ENCODE data around the gene SYVN1. TPM values are rescaled to one million over a fixed set of nuclear protein-coding genes. Genes with fewer than 3 reads are reported as not detected.

The SYVN1 gene
- total RNA-seq, 1 donor: 23.6 TPM

DNA sequence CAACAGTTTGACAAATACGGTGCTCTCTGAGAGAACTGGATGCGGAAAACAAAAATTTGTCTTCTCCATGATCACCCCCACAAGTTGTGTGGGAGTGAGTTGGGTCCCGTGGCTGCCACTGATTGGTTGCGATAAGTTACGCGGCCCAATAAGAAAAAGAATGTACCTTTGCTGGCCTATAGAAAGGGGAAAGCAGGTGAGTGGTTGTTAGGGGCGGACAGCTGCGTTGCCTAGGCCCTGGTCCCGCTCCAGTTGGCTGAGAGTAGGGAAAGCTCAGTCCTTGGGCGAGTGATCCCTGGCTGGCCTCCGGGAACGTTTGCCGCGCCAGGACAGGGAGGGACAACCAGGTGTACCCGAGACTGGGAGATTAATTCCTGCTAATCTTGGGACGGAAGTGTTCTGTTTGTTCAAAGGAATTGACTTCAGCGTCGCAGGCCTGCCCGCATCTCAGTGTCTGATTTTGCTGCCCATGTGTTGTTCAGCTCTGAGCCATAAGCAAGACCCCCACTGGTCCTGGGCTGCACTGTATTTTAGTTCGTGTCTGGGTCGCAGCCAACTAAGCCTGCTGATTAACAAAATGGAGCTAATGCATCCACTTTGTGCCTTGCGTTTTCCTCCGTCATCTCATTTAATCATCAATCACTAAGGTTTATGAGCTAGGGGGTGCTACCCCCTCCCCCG is 773 bp upstream of the SYVN1 start:
- peak overlapping the region; percentile 71 for H3K4me3 ChIP-seq (ENCODE audit: low read length)
- H3K4me1 ChIP-seq (ENCODE audit: insufficient read depth, low read length): peaks cover 48% of the 10 kb centered on the region
- no peaks in the 10 kb centered on the region for H3K27me3 ChIP-seq (ENCODE audit: insufficient read depth, low read length)
- no peaks in the 10 kb centered on the region for H3K9me3 ChIP-seq (ENCODE audit: low read depth, low read length)

DNA sequence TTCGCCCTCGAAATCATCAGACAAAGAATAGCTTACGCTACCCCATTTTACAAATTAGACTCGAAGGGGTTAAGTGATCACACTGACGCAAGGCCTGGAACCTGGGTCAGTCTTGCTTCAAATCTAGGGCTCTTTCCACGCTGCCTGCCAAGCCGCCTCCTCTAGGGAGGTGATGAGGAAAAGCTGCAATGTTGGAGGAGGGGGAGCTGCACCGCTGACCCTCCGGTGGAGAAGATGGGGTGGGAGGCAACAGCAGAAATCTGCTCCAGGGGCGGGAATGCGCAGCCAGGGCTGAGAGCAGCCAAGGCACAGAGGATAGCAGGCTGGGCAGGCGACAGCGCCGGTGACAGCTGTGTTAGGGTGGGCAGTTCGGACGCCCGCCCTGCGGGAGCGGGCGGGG is 595 bp downstream of the SYVN1 start:
- H3K4me1 ChIP-seq (ENCODE audit: insufficient read depth, low read length): peaks cover 48% of the 10 kb centered on the region
- no peaks in the 10 kb centered on the region for H3K27me3 ChIP-seq (ENCODE audit: insufficient read depth, low read length)
- H3K9me3 ChIP-seq (ENCODE audit: low read depth, low read length): no peaks in the 10 kb centered on the region
- H3K4me3 ChIP-seq (ENCODE audit: low read length): peak overlapping the region; percentile 71

DNA sequence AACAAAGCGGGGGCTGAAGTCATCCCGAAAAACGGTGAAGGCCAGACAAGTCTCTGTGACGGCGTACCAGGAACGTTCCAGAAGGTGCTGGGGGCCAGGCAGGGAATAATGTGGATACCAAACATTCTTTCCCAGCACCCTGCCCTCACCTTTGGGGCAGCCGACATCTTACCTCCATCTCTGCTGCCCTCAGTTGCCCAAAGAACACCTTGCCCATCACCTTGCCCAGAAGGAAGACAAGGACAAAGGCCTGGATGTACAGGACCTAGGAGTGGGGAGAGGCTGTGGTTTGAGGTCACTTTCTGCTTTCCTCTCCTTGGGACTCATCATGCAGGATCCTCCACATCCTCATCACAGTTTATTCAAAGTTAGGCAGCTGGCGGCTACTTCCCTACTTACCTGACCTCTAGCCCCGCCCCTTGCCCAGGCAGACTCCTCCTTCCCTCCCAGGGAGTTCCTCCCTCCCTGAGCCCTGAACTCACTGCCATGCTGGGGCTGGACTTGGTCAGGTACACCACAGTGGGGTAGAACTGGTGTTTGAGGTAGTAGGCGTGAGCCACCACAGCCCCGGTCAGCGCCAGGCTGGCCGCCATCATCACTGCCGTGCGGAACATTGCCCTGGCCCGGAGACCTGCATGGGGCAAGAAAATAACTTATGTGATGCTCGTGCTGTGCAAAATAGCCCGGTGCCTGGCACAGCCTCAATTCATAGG is 1.2 kb downstream of the SYVN1 start:
- peaks cover 48% of the 10 kb centered on the region for H3K4me1 ChIP-seq (ENCODE audit: insufficient read depth, low read length)
- H3K27me3 ChIP-seq (ENCODE audit: insufficient read depth, low read length): no peaks in the 10 kb centered on the region
- H3K9me3 ChIP-seq (ENCODE audit: low read depth, low read length): no peaks in the 10 kb centered on the region
- H3K4me3 ChIP-seq (ENCODE audit: low read length): peak overlapping the region; percentile 71

DNA sequence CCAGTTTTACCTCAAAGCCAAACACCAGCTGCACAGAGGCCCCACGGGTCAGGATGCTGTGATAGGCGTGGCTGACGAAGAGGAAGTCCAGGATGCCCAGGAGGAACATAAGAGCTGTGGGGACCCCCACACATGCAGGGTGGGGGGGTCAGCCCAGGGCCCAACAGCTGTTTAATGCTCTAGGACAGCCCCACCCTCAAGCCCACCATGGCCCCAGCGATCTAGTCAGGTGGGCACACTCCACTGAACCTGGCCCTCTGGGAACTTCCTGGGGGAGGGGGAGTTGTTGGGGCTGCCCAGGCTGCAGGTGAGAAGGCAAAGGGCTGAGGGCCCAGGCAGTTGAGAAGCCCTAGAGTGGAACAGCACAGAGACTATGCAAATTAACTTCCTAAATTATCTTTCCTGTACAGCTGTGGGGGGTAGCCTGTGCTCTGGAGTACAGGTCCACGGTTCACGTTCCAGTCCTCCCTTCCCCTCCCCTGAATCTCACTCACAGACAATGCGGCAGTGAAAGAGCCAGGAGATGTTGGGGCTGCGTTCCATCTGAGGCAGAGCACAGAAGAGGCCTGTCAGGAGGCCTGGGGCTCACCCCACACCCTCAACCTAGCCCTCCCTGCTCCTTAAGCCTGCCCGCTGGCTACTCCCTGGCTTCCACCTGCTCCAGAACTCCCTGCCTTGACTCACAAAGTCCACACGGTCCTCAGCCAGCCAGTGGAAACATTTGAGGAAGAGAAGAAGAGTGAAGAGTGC is 1.9 kb downstream of the SYVN1 start:
- no peaks in the 10 kb centered on the region for H3K27me3 ChIP-seq (ENCODE audit: insufficient read depth, low read length)
- no peaks in the 10 kb centered on the region for H3K9me3 ChIP-seq (ENCODE audit: low read depth, low read length)
- H3K4me3 ChIP-seq (ENCODE audit: low read length): peak overlapping the region; percentile 71
- H3K4me1 ChIP-seq (ENCODE audit: insufficient read depth, low read length): peaks cover 47% of the 10 kb centered on the region

DNA sequence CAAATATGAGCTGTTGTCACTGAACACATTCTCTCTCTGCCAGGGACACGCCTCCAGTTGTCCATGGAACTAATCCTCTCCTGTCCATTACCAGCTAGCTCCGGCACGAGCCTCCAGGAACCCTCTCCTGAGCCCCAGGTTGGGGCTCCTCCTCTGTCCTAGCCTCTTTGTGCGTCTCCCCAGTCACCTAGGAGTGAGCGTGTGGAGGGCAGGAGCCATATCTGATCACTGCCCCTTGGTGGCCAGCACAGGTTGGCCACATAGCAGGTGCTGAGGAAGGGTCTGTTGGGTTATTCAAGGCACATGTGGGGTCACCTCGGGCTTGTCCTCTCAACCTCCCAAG is 2.5 kb downstream of the SYVN1 start:
- Histone ChIP-seq H3K4me3 (ENCODE audit: low read length) (no peak overlapping the region), H3K9me3 (ENCODE audit: low read depth, low read length) (no peaks in the 10 kb centered on the region)

DNA sequence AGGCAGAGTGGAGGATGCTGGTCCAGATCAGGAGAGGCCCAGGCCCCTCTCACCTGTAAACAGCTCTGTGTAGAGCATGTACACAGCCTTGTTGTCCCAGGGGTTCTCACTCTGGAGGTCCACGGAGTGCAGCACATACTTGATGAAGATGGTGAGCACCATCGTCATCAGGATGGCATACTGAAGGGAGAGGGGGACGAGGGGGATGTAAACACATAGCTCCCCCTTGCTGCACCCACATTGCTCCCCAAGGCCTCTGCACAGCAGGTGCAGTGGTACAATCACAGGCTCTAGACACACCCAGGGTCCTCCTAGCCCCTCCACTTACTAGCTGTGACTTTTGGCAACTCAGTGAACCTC is 2.9 kb downstream of the SYVN1 start:
- H3K9me3 ChIP-seq (ENCODE audit: low read depth, low read length): no peaks in the 10 kb centered on the region
- no peaks in the 10 kb centered on the region for H3K27me3 ChIP-seq (ENCODE audit: insufficient read depth, low read length)
- H3K4me1 ChIP-seq (ENCODE audit: insufficient read depth, low read length): peaks cover 44% of the 10 kb centered on the region
- H3K4me3 ChIP-seq (ENCODE audit: low read length): no peak overlapping the region

More for the DNA sequence above, 2.5 kb downstream of the SYVN1 start:
- Histone ChIP-seq H3K27me3 (ENCODE audit: insufficient read depth, low read length) (no peaks in the 10 kb centered on the region), H3K4me1 (ENCODE audit: insufficient read depth, low read length) (peaks cover 44% of the 10 kb centered on the region)

DNA sequence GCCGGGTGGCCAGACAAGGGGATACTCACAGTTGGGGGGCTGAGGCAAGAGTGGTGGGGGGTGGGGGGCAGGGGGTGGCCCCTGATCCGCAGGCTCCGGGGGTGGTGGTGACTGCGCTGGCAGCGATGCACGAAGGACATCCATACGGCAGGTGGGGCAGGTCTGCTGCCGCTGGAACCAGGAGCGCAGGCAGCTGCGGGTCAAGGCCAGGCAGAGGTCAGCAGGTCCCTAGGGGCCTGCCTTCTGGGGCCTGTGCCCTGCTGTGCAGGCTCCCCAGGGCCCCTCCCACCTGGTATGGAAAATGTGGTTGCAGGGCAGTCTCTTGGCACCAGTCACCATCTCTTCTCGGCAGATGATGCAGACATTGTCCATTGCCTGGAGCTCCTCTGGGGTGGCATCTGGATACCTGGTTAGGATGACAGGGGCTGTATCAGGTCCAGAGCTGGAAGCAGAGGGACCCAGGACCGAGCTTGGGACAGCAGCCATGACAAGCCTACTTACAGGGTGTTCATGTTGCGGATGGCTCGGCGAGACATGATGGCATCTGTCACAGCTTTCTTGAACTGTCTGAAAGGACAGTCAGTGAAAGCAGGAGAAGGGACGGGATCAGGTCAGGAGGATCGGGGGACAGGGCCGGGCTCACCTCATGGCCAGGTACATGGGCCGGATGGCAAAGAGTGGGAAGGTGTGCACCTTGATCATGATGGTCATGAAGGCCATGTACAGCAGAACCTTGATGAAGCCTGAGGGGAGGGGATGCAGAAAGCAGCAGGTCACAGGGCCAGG is 3.5 kb downstream of the SYVN1 start:
- Histone ChIP-seq H3K9me3 (ENCODE audit: low read depth, low read length) (no peaks in the 10 kb centered on the region), H3K4me1 (ENCODE audit: insufficient read depth, low read length) (peaks cover 41% of the 10 kb centered on the region), H3K4me3 (ENCODE audit: low read length) (no peak overlapping the region), H3K27me3 (ENCODE audit: insufficient read depth, low read length) (no peaks in the 10 kb centered on the region)

DNA sequence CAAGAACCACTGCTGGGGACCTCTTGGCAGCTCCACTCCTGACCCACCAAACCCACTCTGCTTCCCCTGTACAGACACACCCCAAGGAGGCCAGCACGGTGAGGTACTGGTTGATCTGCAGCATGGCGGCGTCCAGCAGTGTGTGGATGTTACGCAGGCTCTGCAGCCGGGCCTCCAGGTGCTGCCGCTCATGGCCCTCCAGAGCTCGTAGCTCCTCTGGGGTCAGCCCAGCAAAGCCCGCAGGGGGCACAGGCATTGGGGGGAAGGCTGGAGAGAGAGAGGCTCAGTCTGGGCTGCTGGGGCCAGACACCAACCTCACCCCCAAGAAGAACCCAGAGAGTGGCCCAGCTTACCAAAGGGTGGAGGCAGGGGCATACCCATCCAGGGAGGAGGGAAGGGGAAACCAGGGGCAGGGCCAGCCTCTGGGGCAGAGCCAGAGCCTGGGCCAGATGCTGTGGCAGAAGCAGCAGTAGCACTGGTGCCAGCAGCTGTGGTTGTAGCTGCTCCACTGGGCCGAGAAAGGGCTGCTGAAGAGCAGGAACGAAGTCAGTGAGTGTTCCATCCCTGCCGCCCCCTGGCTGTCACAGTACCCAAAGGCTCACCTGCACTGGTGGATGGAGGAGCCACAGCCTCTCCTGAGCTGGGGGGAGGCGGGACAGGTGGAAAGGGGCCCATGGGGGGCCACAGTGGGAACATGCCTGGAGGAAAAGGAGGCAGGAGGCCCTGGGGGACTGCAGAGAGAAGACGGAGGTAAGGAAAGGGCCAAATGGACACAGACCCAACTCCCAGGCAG is 4.5 kb downstream of the SYVN1 start:
- Histone ChIP-seq H3K4me3 (ENCODE audit: low read length) (no peak overlapping the region), H3K9me3 (ENCODE audit: low read depth, low read length) (no peaks in the 10 kb centered on the region), H3K4me1 (ENCODE audit: insufficient read depth, low read length) (peaks cover 32% of the 10 kb centered on the region), H3K27me3 (ENCODE audit: insufficient read depth, low read length) (no peaks in the 10 kb centered on the region)

DNA sequence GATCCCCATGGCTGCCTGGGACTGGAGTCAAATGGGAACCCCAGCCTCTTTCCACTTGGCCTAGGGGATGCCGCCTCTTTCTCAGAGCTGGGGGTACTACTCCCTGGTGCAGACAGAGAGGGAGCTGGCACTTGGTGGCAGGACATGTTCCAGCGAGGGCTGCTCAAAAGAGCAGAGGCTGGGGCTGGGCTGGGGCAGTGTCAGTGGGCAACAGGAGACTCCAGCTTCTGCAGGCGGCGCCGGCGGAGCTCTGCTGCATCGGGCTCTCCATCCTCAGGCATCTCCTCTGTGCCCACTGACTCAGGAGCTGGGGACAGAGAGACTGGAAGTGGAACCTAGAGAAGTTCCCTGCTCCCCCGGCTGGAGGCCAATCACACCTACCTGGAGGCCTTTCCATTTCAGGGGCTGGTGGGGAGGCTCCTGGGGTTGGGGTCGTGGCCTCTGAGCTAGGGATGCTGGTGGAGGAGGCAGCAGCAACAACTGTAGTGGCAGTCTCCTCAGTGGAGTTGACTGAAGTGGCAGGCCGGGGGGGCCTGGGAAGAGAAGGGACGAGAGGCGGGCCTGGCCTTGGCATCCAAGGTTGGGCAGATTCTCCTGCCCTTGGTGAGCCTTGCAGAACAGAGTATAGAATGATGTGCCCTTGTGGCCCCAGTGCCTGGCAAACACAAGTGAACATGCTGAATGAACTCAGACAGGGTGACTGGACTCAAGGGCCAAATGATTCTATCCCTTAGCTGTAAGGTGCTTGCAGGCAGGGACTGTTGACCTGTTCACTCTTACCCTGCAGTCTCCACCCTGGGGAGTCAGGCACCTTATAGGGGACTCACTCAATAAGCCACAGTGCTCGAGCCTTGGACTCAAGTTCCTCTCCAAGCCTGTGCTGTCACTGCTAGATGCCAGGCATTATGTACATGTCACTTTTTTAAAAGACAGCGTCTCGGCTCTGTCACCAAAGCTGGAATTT is 5.9 kb downstream of the SYVN1 start:
- H3K4me3 ChIP-seq (ENCODE audit: low read length): no peak overlapping the region
- H3K27me3 ChIP-seq (ENCODE audit: insufficient read depth, low read length): no peaks in the 10 kb centered on the region
- H3K9me3 ChIP-seq (ENCODE audit: low read depth, low read length): no peaks in the 10 kb centered on the region
- peaks cover 33% of the 10 kb centered on the region for H3K4me1 ChIP-seq (ENCODE audit: insufficient read depth, low read length)

DNA sequence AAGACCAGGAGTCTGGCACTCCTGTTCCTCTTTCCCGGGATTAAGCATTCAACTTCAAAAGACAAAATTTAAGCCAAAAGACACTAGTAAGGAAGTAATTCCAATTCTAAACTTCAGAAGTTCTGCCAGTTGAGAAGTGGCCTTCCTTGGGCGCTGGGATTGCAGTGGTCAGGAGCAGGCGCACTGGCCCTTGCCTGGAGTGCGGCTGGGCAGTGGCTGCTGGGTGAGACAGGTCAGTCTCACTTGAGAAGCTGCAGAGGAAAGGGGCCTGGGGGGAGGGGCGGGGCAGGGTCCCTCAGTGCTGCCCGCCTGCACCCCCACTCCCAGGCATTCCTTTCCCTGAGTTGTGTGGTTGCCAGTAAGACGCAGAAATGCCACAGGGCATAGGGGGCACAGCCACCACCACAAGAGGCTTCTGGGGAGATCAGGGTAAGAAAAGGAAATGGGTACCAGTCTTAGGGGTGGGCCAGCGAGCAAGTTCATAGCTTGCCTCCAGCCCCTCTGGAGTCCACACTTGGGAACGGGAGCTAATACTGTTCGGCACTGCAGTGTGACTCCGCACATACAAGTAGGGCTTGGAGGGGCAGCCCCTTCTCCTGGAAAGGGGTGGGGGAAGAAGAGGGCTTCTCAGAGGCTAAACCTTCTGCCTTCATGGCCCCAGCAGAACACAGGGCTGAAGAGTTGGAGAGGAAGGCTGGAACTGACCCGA is 6.7 kb downstream of the SYVN1 start:
- Histone ChIP-seq H3K9me3 (ENCODE audit: low read depth, low read length) (no peaks in the 10 kb centered on the region), H3K4me3 (ENCODE audit: low read length) (no peak overlapping the region), H3K27me3 (ENCODE audit: insufficient read depth, low read length) (no peaks in the 10 kb centered on the region), H3K4me1 (ENCODE audit: insufficient read depth, low read length) (peaks cover 33% of the 10 kb centered on the region)

DNA sequence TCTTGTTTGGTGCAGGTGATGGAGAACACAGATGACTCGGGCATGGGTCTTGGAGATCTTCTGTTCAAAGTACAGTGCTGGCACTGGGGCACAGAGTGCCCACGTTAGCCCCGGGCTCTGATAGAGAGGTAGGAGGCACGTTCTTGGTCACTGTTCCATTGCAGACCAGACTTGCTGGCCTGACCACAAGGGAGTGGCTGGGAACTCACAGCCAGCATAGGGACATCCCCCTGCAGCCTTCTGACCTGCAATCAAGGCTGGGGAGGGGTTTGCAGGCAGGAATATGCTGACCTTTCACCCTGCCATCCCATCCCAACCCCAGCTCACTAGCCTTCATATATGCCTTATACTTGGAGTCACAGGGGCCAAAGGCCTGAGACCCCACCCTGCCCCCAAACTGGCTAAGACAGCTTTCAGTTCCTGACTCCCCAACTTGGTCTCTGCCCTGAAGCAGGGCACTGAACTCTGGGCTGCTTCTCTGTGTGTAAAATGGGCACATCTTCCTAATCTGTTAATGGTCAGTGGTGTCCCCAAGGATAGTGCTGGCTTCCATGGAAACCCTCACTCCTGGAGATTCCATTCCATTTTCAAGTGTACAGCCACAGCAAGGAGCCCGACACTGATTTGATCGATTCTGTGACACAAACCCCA is 7.6 kb downstream of the SYVN1 start:
- Histone ChIP-seq H3K27me3 (ENCODE audit: insufficient read depth, low read length) (no peaks in the 10 kb centered on the region), H3K9me3 (ENCODE audit: low read depth, low read length) (no peaks in the 10 kb centered on the region), H3K4me1 (ENCODE audit: insufficient read depth, low read length) (peaks cover 26% of the 10 kb centered on the region), H3K4me3 (ENCODE audit: low read length) (no peak overlapping the region)

DNA sequence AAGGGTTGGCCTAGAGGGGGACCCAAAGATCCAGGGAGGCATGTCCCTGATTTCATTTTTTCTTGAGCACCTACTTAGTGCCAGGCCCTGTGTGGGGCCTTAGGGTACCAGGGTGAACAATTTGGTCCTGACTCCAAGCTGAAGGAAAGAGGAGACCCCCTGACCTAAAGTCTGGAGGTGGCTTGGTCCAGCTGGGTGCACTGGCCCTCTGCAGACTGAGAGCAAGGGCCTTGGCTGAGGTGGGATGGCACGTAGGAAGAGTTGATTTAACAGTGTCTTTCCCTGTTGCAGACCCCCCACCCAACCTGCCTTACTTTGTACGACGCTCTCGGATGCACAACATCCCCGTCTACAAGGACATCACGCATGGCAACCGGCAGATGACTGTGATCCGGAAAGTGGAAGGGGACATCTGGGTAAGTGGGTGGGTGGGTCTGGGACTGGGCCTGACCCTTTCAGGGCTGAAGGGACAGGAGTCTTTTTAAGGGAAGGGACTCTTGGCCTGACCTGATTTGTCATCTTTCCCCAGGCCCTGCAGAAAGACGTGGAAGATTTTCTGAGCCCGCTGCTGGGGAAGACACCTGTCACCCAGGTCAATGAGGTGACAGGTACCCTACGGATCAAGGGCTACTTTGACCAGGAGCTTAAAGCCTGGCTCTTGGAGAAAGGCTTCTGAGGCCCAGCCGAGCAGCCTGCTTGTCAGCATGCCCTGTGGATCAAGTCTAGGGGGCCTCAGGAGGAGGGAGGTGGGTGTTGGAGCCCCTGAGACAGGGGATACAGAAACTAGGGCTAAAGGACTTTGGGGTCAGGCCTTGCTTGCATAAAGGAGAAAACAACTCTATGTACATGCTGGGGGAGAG is 8.9 kb downstream of the SYVN1 start:
- no peaks in the 10 kb centered on the region for H3K9me3 ChIP-seq (ENCODE audit: low read depth, low read length)
- peaks cover 28% of the 10 kb centered on the region for H3K4me1 ChIP-seq (ENCODE audit: insufficient read depth, low read length)
- H3K4me3 ChIP-seq (ENCODE audit: low read length): no peak overlapping the region
- no peaks in the 10 kb centered on the region for H3K27me3 ChIP-seq (ENCODE audit: insufficient read depth, low read length)
